GM12874 (cell line): ENCODE measurements around the gene SPDEF.

Source experiments
- TF ChIP-seq, protein P1 (sequence below): IDR thresholded peaks from 2 replicates; pipeline ENCODE4 v1.5.1; 2011; ENCODE audit warnings: low read depth, mild to moderate bottlenecking, control low read depth, low read length, moderate library complexity; ENCODE audit not compliant: insufficient read depth

SPDEF gene

DNA sequence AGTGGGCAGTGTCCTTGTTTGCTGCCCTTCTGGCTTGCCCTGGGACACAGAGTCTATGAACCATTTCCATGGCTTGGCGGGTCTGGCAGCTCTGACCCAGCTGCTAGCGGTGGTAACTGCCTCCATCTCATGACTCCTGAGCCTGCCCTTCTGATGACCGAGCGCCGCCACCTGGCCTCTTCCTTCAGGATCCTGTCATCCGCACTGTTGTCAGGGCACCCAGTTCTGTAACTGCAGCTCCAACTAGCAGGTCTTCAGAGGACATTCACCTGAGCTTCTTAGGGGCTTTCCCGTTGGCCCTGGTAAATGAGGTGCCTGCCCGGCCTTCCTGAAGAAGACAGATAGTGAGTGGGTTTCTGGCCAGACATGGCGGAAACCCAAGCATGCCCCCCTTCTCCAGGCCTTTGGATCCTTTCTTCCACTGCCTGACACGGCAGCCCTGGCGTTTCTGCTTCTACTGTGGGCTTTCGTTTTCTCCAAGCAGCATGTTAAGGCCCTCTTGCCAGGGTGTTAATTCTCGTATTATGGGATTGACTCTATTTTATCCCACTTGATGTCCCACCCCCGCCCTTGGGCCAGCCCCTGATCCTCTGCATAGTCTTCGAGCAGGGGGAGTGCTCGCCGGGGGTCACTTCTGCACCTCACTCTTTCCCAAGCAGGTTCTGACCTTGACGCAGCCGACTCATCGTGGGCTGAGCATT is 65.6 kb downstream of the SPDEF start:
- TF ChIP-seq, protein P1, sequence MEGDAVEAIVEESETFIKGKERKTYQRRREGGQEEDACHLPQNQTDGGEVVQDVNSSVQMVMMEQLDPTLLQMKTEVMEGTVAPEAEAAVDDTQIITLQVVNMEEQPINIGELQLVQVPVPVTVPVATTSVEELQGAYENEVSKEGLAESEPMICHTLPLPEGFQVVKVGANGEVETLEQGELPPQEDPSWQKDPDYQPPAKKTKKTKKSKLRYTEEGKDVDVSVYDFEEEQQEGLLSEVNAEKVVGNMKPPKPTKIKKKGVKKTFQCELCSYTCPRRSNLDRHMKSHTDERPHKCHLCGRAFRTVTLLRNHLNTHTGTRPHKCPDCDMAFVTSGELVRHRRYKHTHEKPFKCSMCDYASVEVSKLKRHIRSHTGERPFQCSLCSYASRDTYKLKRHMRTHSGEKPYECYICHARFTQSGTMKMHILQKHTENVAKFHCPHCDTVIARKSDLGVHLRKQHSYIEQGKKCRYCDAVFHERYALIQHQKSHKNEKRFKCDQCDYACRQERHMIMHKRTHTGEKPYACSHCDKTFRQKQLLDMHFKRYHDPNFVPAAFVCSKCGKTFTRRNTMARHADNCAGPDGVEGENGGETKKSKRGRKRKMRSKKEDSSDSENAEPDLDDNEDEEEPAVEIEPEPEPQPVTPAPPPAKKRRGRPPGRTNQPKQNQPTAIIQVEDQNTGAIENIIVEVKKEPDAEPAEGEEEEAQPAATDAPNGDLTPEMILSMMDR: no peak

DNA sequence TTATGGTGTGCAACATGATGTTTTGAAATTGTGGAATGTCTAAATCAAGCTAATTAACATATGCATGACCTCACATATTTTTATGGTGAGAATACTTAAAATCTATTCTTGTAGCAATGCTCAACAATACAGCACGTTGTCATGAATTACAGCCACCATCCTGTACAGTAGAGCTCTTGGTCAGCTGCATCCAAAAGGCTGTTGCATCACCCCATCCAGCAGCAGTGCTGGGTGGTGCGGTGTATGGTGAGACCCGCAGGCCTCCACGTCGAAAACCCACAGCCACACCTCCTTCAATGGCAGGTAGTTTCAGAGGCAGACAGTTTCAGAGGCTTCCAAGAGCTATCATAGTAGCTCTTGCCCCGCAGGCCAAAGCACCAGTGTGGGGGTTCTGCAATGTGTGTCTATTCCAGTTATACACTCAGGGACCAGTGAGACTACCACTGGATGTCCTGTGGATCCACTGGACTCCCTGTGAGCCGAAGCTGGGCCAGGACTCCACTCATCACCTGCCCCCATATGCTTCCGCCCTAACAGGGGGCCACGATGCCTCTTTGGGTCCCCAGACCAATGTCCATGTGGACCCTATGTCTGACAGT is 66.8 kb downstream of the SPDEF start:
- TF ChIP-seq, protein P1: no peak
